ENCODE data around the gene WASF3.

DNA sequence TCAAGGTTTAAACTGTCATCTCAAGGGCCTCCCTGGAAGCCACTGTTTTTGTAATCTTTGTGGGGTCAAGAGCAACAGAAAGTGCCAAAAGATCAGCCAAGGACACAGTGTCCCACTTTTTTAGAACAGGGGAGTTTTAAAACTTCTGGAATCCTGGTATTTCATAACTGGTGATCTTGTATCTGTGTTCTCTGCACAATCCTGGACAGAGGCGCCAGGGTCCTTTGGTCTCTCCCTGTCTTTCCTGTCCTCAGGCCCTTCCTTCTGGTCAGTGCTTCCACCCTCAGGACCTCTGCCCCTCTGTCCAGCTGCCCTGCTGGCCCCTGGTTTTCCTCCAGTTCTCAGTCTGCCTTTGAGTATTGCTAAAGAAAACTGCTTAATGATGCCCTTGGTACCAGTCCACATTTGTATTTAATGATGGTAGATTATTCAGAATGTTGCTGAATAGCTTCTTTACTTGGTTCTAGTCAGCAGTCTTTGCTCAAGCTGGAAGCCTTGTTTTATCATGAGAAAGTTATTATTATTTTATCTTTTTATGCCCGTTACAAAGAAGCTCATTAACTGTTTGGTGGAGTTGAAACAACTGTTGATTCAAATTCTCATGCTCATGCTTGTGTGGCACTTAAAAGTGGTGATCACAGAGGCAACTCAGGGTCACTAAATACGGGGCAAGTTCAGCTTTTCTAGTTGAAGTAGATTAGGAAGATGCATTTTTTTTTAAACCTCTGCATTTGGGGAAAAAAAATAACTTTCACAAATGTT, 47.5 kb downstream of the WASF3 start:
- no peak for TF ChIP-seq YY1 (IDR thresholded peaks at IDR 0.05; ENCODE audit: insufficient read depth, insufficient read length)
- no peak for TF ChIP-seq ZNF274 (IDR thresholded peaks at IDR 0.05; ENCODE audit: low read depth, low read length)
- TF ChIP-seq SUZ12 (IDR thresholded peaks at IDR 0.05; ENCODE audit: extremely low read depth, insufficient read depth, insufficient read length) = no peak
